HepG2 (cell line): Measurements from ENCODE around the gene RBBP8.

Source experiments
- ARID2 ChIP-seq: sonication (generic); formaldehyde crosslinking; IDR thresholded peaks from 2 replicates; pipeline ENCODE4 v1.8.1; 2022; ENCODE audit warnings: mild to moderate bottlenecking, missing genetic modification reagents, borderline replicate concordance
- GABPA ChIP-seq, 2 experiments: IDR thresholded peaks; 2 replicates each; pipeline ENCODE4 v1.6.1; 2011 to 2016; ENCODE audit warnings: low read depth in 2 of 2, low read length in 1 of 2, missing biosample characterization in 1 of 2, missing genetic modification characterization in 1 of 2
- POLR2A ChIP-seq, 2 experiments: IDR thresholded peaks; 2 replicates each; pipeline ENCODE4 v1.6.1; 2011; ENCODE audit warnings: low read depth in 2 of 2, low read length in 2 of 2, mild to moderate bottlenecking in 1 of 2, moderate library complexity in 1 of 2; ENCODE audit not compliant: insufficient read depth in 1 of 2
- TF ChIP-seq, protein P1 (sequence below): sonication (generic); formaldehyde crosslinking; IDR thresholded peaks from 2 replicates; pipeline ENCODE4 v1.5.0; 2020; ENCODE audit warnings: mild to moderate bottlenecking, missing genetic modification reagents, moderate library complexity
- TF ChIP-seq, protein P2 (sequence below): sonication (generic); formaldehyde crosslinking; IDR thresholded peaks from 2 replicates; pipeline ENCODE4 v1.8.1; 2023; ENCODE audit warnings: missing genetic modification reagents, inconsistent platforms, borderline replicate concordance

DNA sequence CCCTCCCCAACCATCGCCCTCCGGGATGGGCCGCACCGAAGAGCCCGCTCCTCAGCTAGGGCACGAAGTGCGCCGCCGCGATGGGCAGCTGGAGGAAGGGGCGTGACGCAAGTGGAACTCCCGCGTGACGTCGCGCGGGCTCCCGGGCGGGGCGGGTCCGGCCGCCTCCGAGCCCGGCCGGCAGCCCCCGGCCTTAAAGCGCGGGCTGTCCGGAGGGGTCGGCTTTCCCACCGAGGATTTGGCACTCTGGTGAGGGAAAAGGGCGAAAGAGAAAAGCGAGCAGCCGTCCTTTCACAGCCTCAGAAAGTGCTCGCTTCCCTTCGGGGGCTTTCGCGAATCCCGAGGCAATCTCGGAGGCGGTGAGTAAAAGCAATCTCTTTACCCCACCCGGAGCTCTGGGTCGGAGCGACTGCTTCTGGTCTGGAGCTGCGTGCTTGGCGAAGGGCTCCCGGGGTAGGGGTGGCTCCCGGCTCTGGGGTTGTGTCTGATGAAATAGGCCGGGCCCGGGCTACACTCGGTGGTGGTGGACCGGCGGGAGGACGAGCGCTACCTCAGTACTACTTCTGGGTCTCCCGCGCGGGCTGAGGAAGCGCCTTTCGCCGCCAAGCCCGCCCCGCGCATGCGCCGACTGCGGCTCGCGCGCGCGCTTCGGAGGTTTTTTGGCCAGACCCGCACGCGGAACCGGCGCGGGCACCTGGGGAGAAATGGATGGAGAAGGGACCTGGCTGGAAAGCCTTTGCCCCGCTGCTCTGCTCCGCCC, at the start of gene RBBP8:
- TF ChIP-seq GABPA (IDR thresholded peaks at IDR 0.05; ENCODE audit: low read depth, low read length) = peak; percentile 45
- TF ChIP-seq GABPA (CRISPR knock-in tag; IDR thresholded peaks at IDR 0.05; ENCODE audit: low read depth) = no peak
- TF ChIP-seq ARID2 (CRISPR knock-in tag) = no peak; the same call in 1 of the 2 replicates
- TF ChIP-seq, protein P1, sequence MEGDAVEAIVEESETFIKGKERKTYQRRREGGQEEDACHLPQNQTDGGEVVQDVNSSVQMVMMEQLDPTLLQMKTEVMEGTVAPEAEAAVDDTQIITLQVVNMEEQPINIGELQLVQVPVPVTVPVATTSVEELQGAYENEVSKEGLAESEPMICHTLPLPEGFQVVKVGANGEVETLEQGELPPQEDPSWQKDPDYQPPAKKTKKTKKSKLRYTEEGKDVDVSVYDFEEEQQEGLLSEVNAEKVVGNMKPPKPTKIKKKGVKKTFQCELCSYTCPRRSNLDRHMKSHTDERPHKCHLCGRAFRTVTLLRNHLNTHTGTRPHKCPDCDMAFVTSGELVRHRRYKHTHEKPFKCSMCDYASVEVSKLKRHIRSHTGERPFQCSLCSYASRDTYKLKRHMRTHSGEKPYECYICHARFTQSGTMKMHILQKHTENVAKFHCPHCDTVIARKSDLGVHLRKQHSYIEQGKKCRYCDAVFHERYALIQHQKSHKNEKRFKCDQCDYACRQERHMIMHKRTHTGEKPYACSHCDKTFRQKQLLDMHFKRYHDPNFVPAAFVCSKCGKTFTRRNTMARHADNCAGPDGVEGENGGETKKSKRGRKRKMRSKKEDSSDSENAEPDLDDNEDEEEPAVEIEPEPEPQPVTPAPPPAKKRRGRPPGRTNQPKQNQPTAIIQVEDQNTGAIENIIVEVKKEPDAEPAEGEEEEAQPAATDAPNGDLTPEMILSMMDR = 0 out of 2 replicates have a peak, but pooled peaks have one; percentile 20
- TF ChIP-seq, protein P2, sequence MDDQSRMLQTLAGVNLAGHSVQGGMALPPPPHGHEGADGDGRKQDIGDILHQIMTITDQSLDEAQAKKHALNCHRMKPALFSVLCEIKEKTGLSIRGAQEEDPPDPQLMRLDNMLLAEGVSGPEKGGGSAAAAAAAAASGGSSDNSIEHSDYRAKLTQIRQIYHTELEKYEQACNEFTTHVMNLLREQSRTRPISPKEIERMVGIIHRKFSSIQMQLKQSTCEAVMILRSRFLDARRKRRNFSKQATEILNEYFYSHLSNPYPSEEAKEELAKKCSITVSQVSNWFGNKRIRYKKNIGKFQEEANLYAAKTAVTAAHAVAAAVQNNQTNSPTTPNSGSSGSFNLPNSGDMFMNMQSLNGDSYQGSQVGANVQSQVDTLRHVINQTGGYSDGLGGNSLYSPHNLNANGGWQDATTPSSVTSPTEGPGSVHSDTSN (CRISPR knock-in tag) = no peak
- peak; percentile 72 to 83 for TF ChIP-seq POLR2A (IDR thresholded peaks at IDR 0.05; ENCODE audit: insufficient read depth in 1 of 2, low read depth in 2 of 2, low read length in 2 of 2)
